GM23338 (cell line): ENCODE data around the gene ATCAY. TPM values are rescaled to one million over a fixed set of nuclear protein-coding genes. Genes with fewer than 3 reads are reported as not detected.
"Not testable (repeated sequence)": the region's sequence is repeated elsewhere in the genome, so short reads cannot be mapped to it uniquely, and the experiment has no call there.

Source experiments
- ATAC-seq: fragments of 200-7000 bp; cut with Tn5 transposase; 3 replicates; pipeline ENCODE4 v1.9.1; 2020
- DNase-seq: peaks from one replicate; pipeline ENCODE4 v3.0.0-alpha.2; 2015; ENCODE audit warnings: low spot score
- H2AFZ ChIP-seq: fragments of 200-600 bp; sonication (generic); 2 replicates; pipeline ENCODE4 v1.8.0; 2016; ENCODE audit warnings: antibody characterized with exemption, mild to moderate bottlenecking, moderate library complexity
- H3F3A ChIP-seq: fragments of 200-600 bp; sonication (generic); replicated peaks from 2 replicates; pipeline ENCODE4 v1.8.0; 2017; ENCODE audit warnings: antibody characterized with exemption, mixed run types, low read depth
- H3K27ac ChIP-seq: fragments of 200-600 bp; sonication (generic); 2 replicates; pipeline ENCODE4 v1.6.1; 2016; ENCODE audit warnings: low read depth
- H3K27me3 ChIP-seq: fragments of 200-600 bp; sonication (generic); 2 replicates; pipeline ENCODE4 v1.8.0; 2016; ENCODE audit warnings: mild to moderate bottlenecking, mixed run types, moderate library complexity; ENCODE audit not compliant: insufficient read depth
- H3K36me3 ChIP-seq: fragments of 200-600 bp; sonication (generic); 2 replicates; pipeline ENCODE4 v1.8.0; 2016; ENCODE audit warnings: mild to moderate bottlenecking; ENCODE audit not compliant: insufficient read depth
- H3K4me1 ChIP-seq: fragments of 200-600 bp; sonication (generic); 2 replicates; pipeline ENCODE4 v1.8.0; 2016; ENCODE audit warnings: mild to moderate bottlenecking, moderate library complexity; ENCODE audit not compliant: insufficient read depth
- H3K4me2 ChIP-seq: fragments of 200-600 bp; sonication (generic); 2 replicates; pipeline ENCODE4 v1.7.1; 2017; ENCODE audit warnings: mixed run types
- H3K4me3 ChIP-seq: fragments of 200-600 bp; sonication (generic); 2 replicates; pipeline ENCODE4 v1.6.1; 2016; ENCODE audit warnings: mixed run types
- H3K79me2 ChIP-seq: fragments of 200-600 bp; sonication (generic); replicated peaks from 2 replicates; pipeline ENCODE4 v1.8.0; 2017; ENCODE audit warnings: mild to moderate bottlenecking; ENCODE audit not compliant: insufficient read depth
- H3K9me2 ChIP-seq: fragments of 200-600 bp; sonication (generic); 2 replicates; pipeline ENCODE4 v1.8.0; 2017; ENCODE audit not compliant: insufficient read depth
- H4K20me1 ChIP-seq: fragments of 200-600 bp; sonication (generic); replicated peaks from 2 replicates; pipeline ENCODE4 v1.8.0; 2017; ENCODE audit warnings: mild to moderate bottlenecking; ENCODE audit not compliant: insufficient read depth
- H3K27ac Mint-ChIP-seq: 2 replicates; pipeline ENCODE4 v1.8.0; 2020; ENCODE audit warnings: inconsistent platforms, mild to moderate bottlenecking, moderate library complexity, mixed read lengths
- H3K27me3 Mint-ChIP-seq: 3 replicates; pipeline ENCODE4 v1.8.0; 2022; ENCODE audit warnings: low read depth, mild to moderate bottlenecking, moderate library complexity, mixed read lengths, inconsistent platforms; ENCODE audit not compliant: insufficient read depth, poor library complexity
- H3K36me3 Mint-ChIP-seq: 3 replicates; pipeline ENCODE4 v1.8.0; 2021; ENCODE audit warnings: low read depth, mild to moderate bottlenecking, inconsistent platforms, moderate library complexity, mixed read lengths
- H3K4me1 Mint-ChIP-seq: 3 replicates; pipeline ENCODE4 v1.8.0; 2020; ENCODE audit warnings: mild to moderate bottlenecking, inconsistent platforms, mixed read lengths
- H3K4me3 Mint-ChIP-seq: 3 replicates; pipeline ENCODE4 v1.8.0; 2021; ENCODE audit warnings: moderate library complexity, mild to moderate bottlenecking, inconsistent platforms, mixed read lengths
- H3K9me3 Mint-ChIP-seq: 3 replicates; pipeline ENCODE4 v1.8.0; 2020; ENCODE audit warnings: moderate library complexity, mild to moderate bottlenecking, inconsistent platforms, mixed read lengths
- CREB1 ChIP-seq: fragments of 250-450 bp; sonication (Bioruptor Pico); IDR thresholded peaks from 2 replicates; pipeline ENCODE4 v1.5.0; 2020; ENCODE audit warnings: low read depth, mild to moderate bottlenecking, moderate library complexity
- EZH2 ChIP-seq: fragments of 200-600 bp; sonication (generic); IDR thresholded peaks from one replicate; pipeline ENCODE4 v1.8.0; 2017; ENCODE audit warnings: antibody characterized with exemption, mild to moderate bottlenecking, low read depth; ENCODE audit not compliant: unreplicated experiment
- REST ChIP-seq: IDR thresholded peaks from one replicate; pipeline ENCODE4 v1.6.1; 2018; ENCODE audit warnings: antibody characterized with exemption; ENCODE audit not compliant: unreplicated experiment
- ZNF114 ChIP-seq: fragments of 250-450 bp; sonication (Bioruptor Pico); IDR thresholded peaks from 2 replicates; pipeline ENCODE4 v1.5.0; 2020; ENCODE audit warnings: mild to moderate bottlenecking, moderate library complexity
- polyA plus RNA-seq: library from polyadenylated mRNA; unstranded; fragments of >200 nt; fragmentation: Nextera tagmentation; extraction: Ambion mirVana; gene quantifications from 2 replicates; pipeline ENCODE4 v1.2.1, GENCODE V29; 2016
- total RNA-seq: library from RNA; depleted of rRNA; stranded (reverse); fragments of >200 nt; shearing (Covaris generic); gene quantifications from 2 replicates; pipeline ENCODE4 v1.2.3, GENCODE V29; 2014
- TF ChIP-seq, protein P1 (sequence below): fragments of 250-450 bp; sonication (Bioruptor Pico); IDR thresholded peaks from 2 replicates; pipeline ENCODE4 v1.5.0; 2020; ENCODE audit warnings: mild to moderate bottlenecking, moderate library complexity

ATCAY gene
- total and polyA plus RNA-seq, 2 experiments from 2014 or later, result 16.9 to 45.7 TPM

GRCh38 chr19:3945838-3946237 is 65.4 kb downstream of the ATCAY start:
- H3K4me3 ChIP-seq, result no peak overlapping the region
- no peak overlapping the region for H3K4me3 Mint-ChIP-seq
- peaks cover 7% of the 10 kb centered on the region for H3K27me3 Mint-ChIP-seq
- H3K4me1 Mint-ChIP-seq, result peaks cover under 1% of the 10 kb centered on the region; the same call in 2 of the 3 replicates
- no peaks in the 10 kb centered on the region; the same call in 1 of the 2 replicates for H3K36me3 ChIP-seq
- no peak for ATAC-seq
- H3F3A ChIP-seq, result no peaks in the 10 kb centered on the region
- no peaks in the 10 kb centered on the region; the same call in 2 of the 3 replicates for H3K9me3 Mint-ChIP-seq
- no peak overlapping the region for H3K27ac ChIP-seq
- no peak for TF ChIP-seq REST
- no peak for TF ChIP-seq EZH2
- TF ChIP-seq CREB1, result no peak
- TF ChIP-seq, protein P1, sequence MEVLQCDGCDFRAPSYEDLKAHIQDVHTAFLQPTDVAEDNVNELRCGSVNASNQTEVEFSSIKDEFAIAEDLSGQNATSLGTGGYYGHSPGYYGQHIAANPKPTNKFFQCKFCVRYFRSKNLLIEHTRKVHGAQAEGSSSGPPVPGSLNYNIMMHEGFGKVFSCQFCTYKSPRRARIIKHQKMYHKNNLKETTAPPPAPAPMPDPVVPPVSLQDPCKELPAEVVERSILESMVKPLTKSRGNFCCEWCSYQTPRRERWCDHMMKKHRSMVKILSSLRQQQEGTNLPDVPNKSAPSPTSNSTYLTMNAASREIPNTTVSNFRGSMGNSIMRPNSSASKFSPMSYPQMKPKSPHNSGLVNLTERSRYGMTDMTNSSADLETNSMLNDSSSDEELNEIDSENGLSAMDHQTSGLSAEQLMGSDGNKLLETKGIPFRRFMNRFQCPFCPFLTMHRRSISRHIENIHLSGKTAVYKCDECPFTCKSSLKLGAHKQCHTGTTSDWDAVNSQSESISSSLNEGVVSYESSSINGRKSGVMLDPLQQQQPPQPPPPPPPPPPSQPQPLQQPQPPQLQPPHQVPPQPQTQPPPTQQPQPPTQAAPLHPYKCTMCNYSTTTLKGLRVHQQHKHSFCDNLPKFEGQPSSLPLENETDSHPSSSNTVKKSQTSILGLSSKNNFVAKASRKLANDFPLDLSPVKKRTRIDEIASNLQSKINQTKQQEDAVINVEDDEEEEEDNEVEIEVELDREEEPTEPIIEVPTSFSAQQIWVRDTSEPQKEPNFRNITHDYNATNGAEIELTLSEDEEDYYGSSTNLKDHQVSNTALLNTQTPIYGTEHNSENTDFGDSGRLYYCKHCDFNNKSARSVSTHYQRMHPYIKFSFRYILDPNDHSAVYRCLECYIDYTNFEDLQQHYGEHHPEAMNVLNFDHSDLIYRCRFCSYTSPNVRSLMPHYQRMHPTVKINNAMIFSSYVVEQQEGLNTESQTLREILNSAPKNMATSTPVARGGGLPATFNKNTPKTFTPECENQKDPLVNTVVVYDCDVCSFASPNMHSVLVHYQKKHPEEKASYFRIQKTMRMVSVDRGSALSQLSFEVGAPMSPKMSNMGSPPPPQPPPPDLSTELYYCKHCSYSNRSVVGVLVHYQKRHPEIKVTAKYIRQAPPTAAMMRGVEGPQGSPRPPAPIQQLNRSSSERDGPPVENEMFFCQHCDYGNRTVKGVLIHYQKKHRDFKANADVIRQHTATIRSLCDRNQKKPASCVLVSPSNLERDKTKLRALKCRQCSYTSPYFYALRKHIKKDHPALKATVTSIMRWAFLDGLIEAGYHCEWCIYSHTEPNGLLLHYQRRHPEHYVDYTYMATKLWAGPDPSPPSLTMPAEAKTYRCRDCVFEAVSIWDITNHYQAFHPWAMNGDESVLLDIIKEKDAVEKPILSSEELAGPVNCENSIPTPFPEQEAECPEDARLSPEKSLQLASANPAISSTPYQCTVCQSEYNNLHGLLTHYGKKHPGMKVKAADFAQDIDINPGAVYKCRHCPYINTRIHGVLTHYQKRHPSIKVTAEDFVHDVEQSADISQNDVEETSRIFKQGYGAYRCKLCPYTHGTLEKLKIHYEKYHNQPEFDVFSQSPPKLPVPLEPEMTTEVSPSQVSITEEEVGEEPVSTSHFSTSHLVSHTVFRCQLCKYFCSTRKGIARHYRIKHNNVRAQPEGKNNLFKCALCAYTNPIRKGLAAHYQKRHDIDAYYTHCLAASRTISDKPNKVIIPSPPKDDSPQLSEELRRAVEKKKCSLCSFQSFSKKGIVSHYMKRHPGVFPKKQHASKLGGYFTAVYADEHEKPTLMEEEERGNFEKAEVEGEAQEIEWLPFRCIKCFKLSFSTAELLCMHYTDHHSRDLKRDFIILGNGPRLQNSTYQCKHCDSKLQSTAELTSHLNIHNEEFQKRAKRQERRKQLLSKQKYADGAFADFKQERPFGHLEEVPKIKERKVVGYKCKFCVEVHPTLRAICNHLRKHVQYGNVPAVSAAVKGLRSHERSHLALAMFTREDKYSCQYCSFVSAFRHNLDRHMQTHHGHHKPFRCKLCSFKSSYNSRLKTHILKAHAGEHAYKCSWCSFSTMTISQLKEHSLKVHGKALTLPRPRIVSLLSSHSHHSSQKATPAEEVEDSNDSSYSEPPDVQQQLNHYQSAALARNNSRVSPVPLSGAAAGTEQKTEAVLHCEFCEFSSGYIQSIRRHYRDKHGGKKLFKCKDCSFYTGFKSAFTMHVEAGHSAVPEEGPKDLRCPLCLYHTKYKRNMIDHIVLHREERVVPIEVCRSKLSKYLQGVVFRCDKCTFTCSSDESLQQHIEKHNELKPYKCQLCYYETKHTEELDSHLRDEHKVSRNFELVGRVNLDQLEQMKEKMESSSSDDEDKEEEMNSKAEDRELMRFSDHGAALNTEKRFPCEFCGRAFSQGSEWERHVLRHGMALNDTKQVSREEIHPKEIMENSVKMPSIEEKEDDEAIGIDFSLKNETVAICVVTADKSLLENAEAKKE (CRISPR knock-in tag), result no peak
- TF ChIP-seq ZNF114 (CRISPR knock-in tag), result no peak
- no peaks in the 10 kb centered on the region for H3K4me1 ChIP-seq
- no peak for DNase-seq
- H3K4me2 ChIP-seq, result no peak overlapping the region
- no peak overlapping the region for H3K27ac Mint-ChIP-seq
- no peaks in the 10 kb centered on the region for H3K27me3 ChIP-seq
- no peaks in the 10 kb centered on the region for H3K9me2 ChIP-seq
- H3K79me2 ChIP-seq, result no peaks in the 10 kb centered on the region
- no peaks in the 10 kb centered on the region for H4K20me1 ChIP-seq
- peaks cover 28% of the 10 kb centered on the region for H3K36me3 Mint-ChIP-seq
- no peak overlapping the region for H2AFZ ChIP-seq

DNA sequence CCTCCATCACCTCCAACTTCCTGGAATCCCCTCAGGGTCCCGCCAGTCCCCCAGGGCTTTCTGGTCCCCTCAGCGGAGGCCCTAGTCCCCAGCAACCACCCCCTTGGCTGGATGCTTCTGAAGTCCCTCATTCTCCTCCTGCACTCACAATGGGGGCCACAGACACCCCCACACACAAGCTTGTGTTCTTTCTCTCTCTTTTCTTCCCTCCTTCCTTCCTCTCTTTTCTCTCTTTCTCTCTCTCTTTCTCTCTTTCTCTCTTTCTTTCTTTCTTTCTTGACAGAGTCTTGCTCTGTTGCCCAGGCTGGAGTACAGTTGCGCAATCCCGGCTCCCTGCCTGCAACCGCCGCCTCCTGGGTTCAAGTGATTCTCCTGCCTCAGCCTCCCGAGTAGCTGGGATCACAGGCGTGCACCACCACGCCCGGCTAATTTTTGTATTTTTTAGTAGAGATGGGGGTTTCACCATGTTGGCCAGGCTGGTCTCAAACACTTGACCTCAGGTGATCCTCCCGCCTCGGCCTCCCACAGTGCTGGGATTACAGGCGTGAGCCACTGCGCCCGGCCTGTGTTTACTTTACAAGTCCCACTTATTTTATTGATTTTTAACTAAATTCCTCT is 66.9 kb downstream of the ATCAY start:
- not testable (repeated sequence) for H4K20me1 ChIP-seq, H3K27ac ChIP-seq, H3K27me3 Mint-ChIP-seq, DNase-seq, H3K4me3 ChIP-seq, ATAC-seq, H3K27me3 ChIP-seq, H3K79me2 ChIP-seq, H3K9me3 Mint-ChIP-seq, H3F3A ChIP-seq, H3K4me1 Mint-ChIP-seq, H3K36me3 ChIP-seq, H3K4me3 Mint-ChIP-seq, H3K4me1 ChIP-seq, H3K9me2 ChIP-seq, H3K27ac Mint-ChIP-seq, H2AFZ ChIP-seq, H3K4me2 ChIP-seq
- H3K36me3 Mint-ChIP-seq, result peaks cover 18% of the 10 kb centered on the region
